WTC11 (cell line): ENCODE results near the gene NT5C3B. TPM values are rescaled to one million over a fixed set of nuclear protein-coding genes. Genes with fewer than 3 reads are reported as not detected.

Source experiments
- ATAC-seq: fragments of 200-7000 bp; cut with Tn5 transposase; 2 replicates; pipeline ENCODE4 v1.10.0; 2021; ENCODE audit warnings: mild to moderate bottlenecking, moderate library complexity
- CTCF ChIA-PET: fragments of 300-600 bp; sonication (Branson Sonifier 250); formaldehyde crosslinking; loops from one replicate; lab custom pipeline; 2021; ENCODE audit warnings: antibody characterized with exemption; lab: Charles Lee
- POLR2A ChIA-PET: fragments of 350-600 bp; sonication (Branson Sonifier 250); formaldehyde crosslinking; loops from one replicate; lab custom pipeline; 2021; ENCODE audit warnings: antibody characterized with exemption; lab: Charles Lee
- DNase-seq: peaks from one replicate; pipeline ENCODE4 v3.0.0; 2021; ENCODE audit warnings: low spot score
- H3K27ac Mint-ChIP-seq: 2 replicates; pipeline ENCODE4 v1.8.0; 2021; ENCODE audit warnings: mixed read lengths
- H3K27me3 Mint-ChIP-seq: 2 replicates; pipeline ENCODE4 v1.8.0; 2021; ENCODE audit warnings: low read depth, mild to moderate bottlenecking, moderate library complexity, mixed read lengths
- H3K36me3 Mint-ChIP-seq: 2 replicates; pipeline ENCODE4 v1.8.0; 2021; ENCODE audit warnings: mixed read lengths
- H3K4me1 Mint-ChIP-seq: 2 replicates; pipeline ENCODE4 v1.8.0; 2022; ENCODE audit warnings: mixed read lengths
- H3K4me3 Mint-ChIP-seq: 2 replicates; pipeline ENCODE4 v1.8.0; 2021; ENCODE audit warnings: mild to moderate bottlenecking, moderate library complexity, mixed read lengths
- H3K9me3 Mint-ChIP-seq: 2 replicates; pipeline ENCODE4 v1.8.0; 2021; ENCODE audit warnings: mixed read lengths
- FOXK1 ChIP-seq: sonication (generic); formaldehyde crosslinking; IDR thresholded peaks from 2 replicates; pipeline ENCODE4 v1.8.0; 2022; ENCODE audit warnings: mild to moderate bottlenecking, moderate library complexity, missing genetic modification reagents
- GABPB1 ChIP-seq: sonication (generic); formaldehyde crosslinking; IDR thresholded peaks from 2 replicates; pipeline ENCODE4 v1.8.1; 2023; ENCODE audit warnings: mild to moderate bottlenecking, missing genetic modification reagents
- GTF2I ChIP-seq: fragments of 250-450 bp; sonication (Bioruptor Pico); conservative IDR thresholded peaks from 2 replicates; pipeline ENCODE4 v1.4.0; 2021; ENCODE audit warnings: mild to moderate bottlenecking
- JAZF1 ChIP-seq: fragments of 250-450 bp; sonication (Bioruptor Pico); IDR thresholded peaks from 2 replicates; pipeline ENCODE4 v1.9.0; 2021; ENCODE audit warnings: moderate library complexity, mild to moderate bottlenecking, inconsistent platforms
- KAT7 ChIP-seq: sonication (generic); formaldehyde crosslinking; IDR thresholded peaks from 2 replicates; pipeline ENCODE4 v1.8.1; 2023; ENCODE audit warnings: missing genetic modification reagents, mild to moderate bottlenecking, borderline replicate concordance
- MXD4 ChIP-seq: fragments of 250-450 bp; sonication (Bioruptor Pico); IDR thresholded peaks from 2 replicates; pipeline ENCODE4 v1.8.0; 2021; ENCODE audit warnings: mild to moderate bottlenecking, moderate library complexity, borderline replicate concordance
- NFE2L1 ChIP-seq: sonication (generic); formaldehyde crosslinking; IDR thresholded peaks from 2 replicates; pipeline ENCODE4 v1.8.1; 2023; ENCODE audit warnings: missing genetic modification reagents
- NFYB ChIP-seq: sonication (generic); formaldehyde crosslinking; conservative IDR thresholded peaks from 2 replicates; pipeline ENCODE4 v1.8.0; 2022; ENCODE audit warnings: low read depth, missing genetic modification reagents
- NR3C1 ChIP-seq: sonication (generic); formaldehyde crosslinking; conservative IDR thresholded peaks from 2 replicates; pipeline ENCODE4 v1.8.1; 2023; ENCODE audit warnings: low read depth, mild to moderate bottlenecking, missing genetic modification reagents
- RELA ChIP-seq: sonication (generic); formaldehyde crosslinking; IDR thresholded peaks from 2 replicates; pipeline ENCODE4 v1.8.1; 2022; ENCODE audit warnings: missing genetic modification reagents, mild to moderate bottlenecking, borderline replicate concordance
- SP1 ChIP-seq: sonication (generic); formaldehyde crosslinking; conservative IDR thresholded peaks from 2 replicates; pipeline ENCODE4 v1.8.1; 2022; ENCODE audit warnings: missing genetic modification reagents
- TEAD1 ChIP-seq: sonication (generic); formaldehyde crosslinking; IDR thresholded peaks from 2 replicates; pipeline ENCODE4 v1.8.0; 2022; ENCODE audit warnings: mild to moderate bottlenecking, missing genetic modification reagents
- ZNF416 ChIP-seq: fragments of 250-450 bp; sonication (Bioruptor Pico); IDR thresholded peaks from 2 replicates; pipeline ENCODE4 v1.9.0; 2021; ENCODE audit warnings: mild to moderate bottlenecking, inconsistent platforms
- ZNF423 ChIP-seq: fragments of 250-450 bp; sonication (Bioruptor Pico); IDR thresholded peaks from 2 replicates; pipeline ENCODE4 v2.1.2; 2022; ENCODE audit warnings: mild to moderate bottlenecking, moderate library complexity
- total RNA-seq: library from RNA; stranded (reverse); gene quantifications from 3 replicates; pipeline ENCODE4 v1.2.3, GENCODE V29; 2021
- TF ChIP-seq, protein P1 (sequence below): fragments of 250-450 bp; sonication (Bioruptor Pico); IDR thresholded peaks from 2 replicates; pipeline ENCODE4 v2.1.2; 2022; ENCODE audit warnings: mild to moderate bottlenecking, moderate library complexity
- TF ChIP-seq, protein P2 (sequence below): sonication (generic); formaldehyde crosslinking; IDR thresholded peaks from 2 replicates; pipeline ENCODE4 v1.8.1; 2023; ENCODE audit warnings: mild to moderate bottlenecking, missing genetic modification reagents, moderate library complexity
- TF ChIP-seq, protein P3 (sequence below): fragments of 200-600 bp; IDR thresholded peaks from 2 replicates; pipeline ENCODE4 v1.8.0; 2022; ENCODE audit warnings: antibody characterized with exemption
- TF ChIP-seq, protein P4 (sequence below): sonication (generic); formaldehyde crosslinking; IDR thresholded peaks from 2 replicates; pipeline ENCODE4 v1.8.1; 2022; ENCODE audit warnings: mild to moderate bottlenecking, missing genetic modification reagents, moderate library complexity, borderline replicate concordance
- TF ChIP-seq, protein P5 (sequence below): sonication (generic); formaldehyde crosslinking; conservative IDR thresholded peaks from 2 replicates; pipeline ENCODE4 v1.8.1; 2023; ENCODE audit warnings: mild to moderate bottlenecking, low read depth, missing genetic modification reagents, moderate library complexity
- TF ChIP-seq, protein P6 (sequence below): fragments of 250-450 bp; sonication (Bioruptor Pico); IDR thresholded peaks from 2 replicates; pipeline ENCODE4 v1.9.0; 2021; ENCODE audit warnings: mild to moderate bottlenecking

The NT5C3B gene
- total RNA-seq, 1 experiment from 2014 or later: 58.1 TPM

DNA sequence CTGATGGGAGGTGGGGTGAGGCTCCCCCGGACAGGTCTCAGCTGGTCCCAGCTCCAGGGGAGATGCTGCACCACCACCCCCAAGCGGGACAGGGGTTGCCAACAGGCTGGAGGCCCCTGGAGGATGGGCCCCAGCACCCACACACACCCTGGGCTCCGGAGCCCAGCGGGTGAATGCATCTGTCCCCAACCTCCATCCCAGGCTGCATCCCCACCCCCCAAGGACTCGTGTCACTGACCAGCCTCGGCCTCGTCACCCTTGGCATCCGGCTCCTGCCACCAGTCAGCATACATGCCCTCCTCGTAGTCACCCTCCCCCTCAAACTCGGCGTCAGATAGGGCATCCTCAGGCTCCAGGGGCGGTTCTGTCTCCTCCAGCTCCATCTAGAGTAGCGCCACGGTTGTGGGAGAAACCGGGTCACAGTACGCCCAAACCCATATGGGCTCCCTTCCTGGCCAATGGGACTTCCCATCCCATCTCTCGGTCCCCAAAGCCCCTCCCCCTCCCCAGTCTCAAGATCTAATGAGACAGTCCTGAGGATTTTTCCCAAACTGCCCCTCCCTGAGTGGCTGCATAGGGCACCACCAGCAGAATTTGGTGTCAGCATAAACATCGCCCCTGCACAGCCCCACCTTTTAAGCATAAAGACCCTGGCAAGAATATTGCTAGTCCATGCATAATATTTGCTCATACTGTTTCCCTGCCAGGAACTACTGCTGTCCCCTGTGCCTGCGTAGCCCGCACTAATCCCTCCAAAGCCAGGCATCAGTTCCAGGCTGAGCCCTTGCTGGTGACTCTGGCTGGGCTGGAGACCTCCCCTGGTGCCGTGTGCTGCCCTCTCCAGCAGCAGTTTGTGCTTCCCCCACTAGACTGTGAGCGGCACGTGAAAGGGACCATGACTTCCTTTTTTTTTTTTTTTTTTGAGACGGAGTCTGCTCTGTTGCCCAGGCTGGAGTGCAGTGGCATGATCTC is 32.7 kb downstream of the NT5C3B start:
- no peak for ATAC-seq
- POLR2A ChIA-PET: interaction anchor here (0.6 kb wide), 1 partner anchor 70 kb away, joined by 5 read pairs; no protein-coding TSS in a partner anchor
- CTCF ChIA-PET: interaction anchor here (3.1 to 3.5 kb wide), 2 partner anchors 9 to 66 kb away, joined by 27 to 46 read pairs; partner anchors contain the start of genes FKBP10 and P3H4
- H3K4me1 Mint-ChIP-seq: peaks cover 26% of the 10 kb centered on the region
- TF ChIP-seq MXD4 (CRISPR knock-in tag) (no peak), JAZF1 (no peak)
- TF ChIP-seq, protein P1, sequence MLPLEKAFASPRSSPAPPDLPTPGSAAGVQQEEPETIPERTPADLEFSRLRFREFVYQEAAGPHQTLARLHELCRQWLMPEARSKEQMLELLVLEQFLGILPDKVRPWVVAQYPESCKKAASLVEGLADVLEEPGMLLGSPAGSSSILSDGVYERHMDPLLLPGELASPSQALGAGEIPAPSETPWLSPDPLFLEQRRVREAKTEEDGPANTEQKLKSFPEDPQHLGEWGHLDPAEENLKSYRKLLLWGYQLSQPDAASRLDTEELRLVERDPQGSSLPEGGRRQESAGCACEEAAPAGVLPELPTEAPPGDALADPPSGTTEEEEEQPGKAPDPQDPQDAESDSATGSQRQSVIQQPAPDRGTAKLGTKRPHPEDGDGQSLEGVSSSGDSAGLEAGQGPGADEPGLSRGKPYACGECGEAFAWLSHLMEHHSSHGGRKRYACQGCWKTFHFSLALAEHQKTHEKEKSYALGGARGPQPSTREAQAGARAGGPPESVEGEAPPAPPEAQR: no peak
- H3K27ac Mint-ChIP-seq: no peak overlapping the region; the same call in 1 of the 2 replicates
- no peaks in the 10 kb centered on the region for H3K9me3 Mint-ChIP-seq
- peaks cover 18% of the 10 kb centered on the region for H3K36me3 Mint-ChIP-seq
- H3K4me3 Mint-ChIP-seq: no peak overlapping the region
- H3K27me3 Mint-ChIP-seq: no peaks in the 10 kb centered on the region
- no peak for DNase-seq

DNA sequence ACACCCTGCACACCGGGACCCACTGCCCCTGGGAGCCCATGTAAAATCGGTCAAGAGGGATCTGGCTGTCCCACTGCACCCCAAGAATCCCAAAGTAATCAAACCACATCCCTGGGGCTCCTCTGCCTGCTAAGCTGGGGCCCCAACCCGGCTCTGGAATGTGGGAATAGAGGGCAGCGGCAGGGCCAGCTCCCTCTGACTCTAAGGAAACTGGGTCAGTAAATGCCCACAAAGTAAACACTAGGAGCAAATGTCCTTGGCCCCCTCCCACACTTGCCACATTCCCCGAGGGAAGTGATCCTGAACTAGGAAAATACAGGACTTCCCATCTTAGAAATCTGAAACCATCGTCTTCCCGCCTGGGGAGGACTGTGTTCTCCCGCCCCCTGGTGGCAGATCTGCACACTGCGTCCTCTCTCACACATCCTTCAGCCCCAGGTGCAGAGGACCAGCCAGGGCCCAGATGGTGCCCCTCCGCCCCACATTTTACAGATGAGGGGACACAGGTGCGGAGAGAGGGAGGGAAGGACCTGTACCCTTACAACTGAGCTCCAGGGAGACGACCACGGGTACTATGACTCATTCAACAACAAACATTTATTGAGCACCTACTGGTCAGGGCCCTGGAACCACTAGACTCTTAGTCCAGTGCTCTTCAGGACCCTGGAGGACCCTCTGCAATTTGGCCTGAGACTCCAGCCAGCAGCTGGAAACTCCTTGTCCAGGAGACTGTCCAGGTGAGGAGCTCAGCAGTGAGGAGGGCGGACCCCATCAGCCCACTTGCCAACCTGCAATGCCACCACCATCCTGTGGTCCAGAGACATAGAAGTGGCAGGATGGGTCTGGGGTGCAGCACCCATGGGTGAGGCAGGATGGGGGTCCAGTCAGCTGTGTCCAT is 34.4 kb downstream of the NT5C3B start:
- Mint-ChIP-seq H3K4me1 (peaks cover 26% of the 10 kb centered on the region), H3K36me3 (peaks cover 18% of the 10 kb centered on the region), H3K27me3 (no peaks in the 10 kb centered on the region), H3K4me3 (peak overlapping the region; percentile 66), H3K9me3 (no peaks in the 10 kb centered on the region), H3K27ac (peak overlapping the region; percentile 97)
- POLR2A ChIA-PET: interaction anchor here (1.1 to 9.9 kb wide), 2 partner anchors 16 to 24 kb away, joined by 3 to 142 read pairs; partner anchors contain the start of gene JUP
- DNase-seq: peak; percentile 94
- peak; percentile 54 for ATAC-seq
- CTCF ChIA-PET: interaction anchor here (0.7 to 10.1 kb wide), 26 partner anchors 8 to 645 kb away, joined by 3 to 252 read pairs (median 4); partner anchors contain the start of genes FKBP10, HAP1, JUP and ODAD4
- TF ChIP-seq SP1 (CRISPR knock-in tag): no peak
- TF ChIP-seq, protein P2, sequence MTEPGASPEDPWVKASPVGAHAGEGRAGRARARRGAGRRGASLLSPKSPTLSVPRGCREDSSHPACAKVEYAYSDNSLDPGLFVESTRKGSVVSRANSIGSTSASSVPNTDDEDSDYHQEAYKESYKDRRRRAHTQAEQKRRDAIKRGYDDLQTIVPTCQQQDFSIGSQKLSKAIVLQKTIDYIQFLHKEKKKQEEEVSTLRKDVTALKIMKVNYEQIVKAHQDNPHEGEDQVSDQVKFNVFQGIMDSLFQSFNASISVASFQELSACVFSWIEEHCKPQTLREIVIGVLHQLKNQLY (CRISPR knock-in tag): no peak
- TF ChIP-seq NFYB (CRISPR knock-in tag): no peak
- TF ChIP-seq RELA (CRISPR knock-in tag): 0 out of 2 replicates have a peak, but pooled peaks have one; percentile 60
- TF ChIP-seq TEAD1 (CRISPR knock-in tag): 0 out of 2 replicates have a peak, but pooled peaks have one; percentile 54
- TF ChIP-seq GABPB1 (CRISPR knock-in tag): peak; percentile 31; the same call in 1 of the 2 replicates
- peak; percentile 46; the same call in 1 of the 2 replicates for TF ChIP-seq KAT7 (CRISPR knock-in tag)
- TF ChIP-seq GTF2I: no peak
- peak; percentile 59 for TF ChIP-seq ZNF423 (CRISPR knock-in tag)
- no peak for TF ChIP-seq FOXK1 (CRISPR knock-in tag)
- no peak for TF ChIP-seq NR3C1 (CRISPR knock-in tag)
- TF ChIP-seq, protein P3, sequence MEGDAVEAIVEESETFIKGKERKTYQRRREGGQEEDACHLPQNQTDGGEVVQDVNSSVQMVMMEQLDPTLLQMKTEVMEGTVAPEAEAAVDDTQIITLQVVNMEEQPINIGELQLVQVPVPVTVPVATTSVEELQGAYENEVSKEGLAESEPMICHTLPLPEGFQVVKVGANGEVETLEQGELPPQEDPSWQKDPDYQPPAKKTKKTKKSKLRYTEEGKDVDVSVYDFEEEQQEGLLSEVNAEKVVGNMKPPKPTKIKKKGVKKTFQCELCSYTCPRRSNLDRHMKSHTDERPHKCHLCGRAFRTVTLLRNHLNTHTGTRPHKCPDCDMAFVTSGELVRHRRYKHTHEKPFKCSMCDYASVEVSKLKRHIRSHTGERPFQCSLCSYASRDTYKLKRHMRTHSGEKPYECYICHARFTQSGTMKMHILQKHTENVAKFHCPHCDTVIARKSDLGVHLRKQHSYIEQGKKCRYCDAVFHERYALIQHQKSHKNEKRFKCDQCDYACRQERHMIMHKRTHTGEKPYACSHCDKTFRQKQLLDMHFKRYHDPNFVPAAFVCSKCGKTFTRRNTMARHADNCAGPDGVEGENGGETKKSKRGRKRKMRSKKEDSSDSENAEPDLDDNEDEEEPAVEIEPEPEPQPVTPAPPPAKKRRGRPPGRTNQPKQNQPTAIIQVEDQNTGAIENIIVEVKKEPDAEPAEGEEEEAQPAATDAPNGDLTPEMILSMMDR: peak; percentile 97
- TF ChIP-seq, protein P4, sequence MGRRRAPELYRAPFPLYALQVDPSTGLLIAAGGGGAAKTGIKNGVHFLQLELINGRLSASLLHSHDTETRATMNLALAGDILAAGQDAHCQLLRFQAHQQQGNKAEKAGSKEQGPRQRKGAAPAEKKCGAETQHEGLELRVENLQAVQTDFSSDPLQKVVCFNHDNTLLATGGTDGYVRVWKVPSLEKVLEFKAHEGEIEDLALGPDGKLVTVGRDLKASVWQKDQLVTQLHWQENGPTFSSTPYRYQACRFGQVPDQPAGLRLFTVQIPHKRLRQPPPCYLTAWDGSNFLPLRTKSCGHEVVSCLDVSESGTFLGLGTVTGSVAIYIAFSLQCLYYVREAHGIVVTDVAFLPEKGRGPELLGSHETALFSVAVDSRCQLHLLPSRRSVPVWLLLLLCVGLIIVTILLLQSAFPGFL (CRISPR knock-in tag): peak; percentile 25; the same call in 1 of the 2 replicates
- TF ChIP-seq NFE2L1 (CRISPR knock-in tag): no peak
- TF ChIP-seq, protein P5, sequence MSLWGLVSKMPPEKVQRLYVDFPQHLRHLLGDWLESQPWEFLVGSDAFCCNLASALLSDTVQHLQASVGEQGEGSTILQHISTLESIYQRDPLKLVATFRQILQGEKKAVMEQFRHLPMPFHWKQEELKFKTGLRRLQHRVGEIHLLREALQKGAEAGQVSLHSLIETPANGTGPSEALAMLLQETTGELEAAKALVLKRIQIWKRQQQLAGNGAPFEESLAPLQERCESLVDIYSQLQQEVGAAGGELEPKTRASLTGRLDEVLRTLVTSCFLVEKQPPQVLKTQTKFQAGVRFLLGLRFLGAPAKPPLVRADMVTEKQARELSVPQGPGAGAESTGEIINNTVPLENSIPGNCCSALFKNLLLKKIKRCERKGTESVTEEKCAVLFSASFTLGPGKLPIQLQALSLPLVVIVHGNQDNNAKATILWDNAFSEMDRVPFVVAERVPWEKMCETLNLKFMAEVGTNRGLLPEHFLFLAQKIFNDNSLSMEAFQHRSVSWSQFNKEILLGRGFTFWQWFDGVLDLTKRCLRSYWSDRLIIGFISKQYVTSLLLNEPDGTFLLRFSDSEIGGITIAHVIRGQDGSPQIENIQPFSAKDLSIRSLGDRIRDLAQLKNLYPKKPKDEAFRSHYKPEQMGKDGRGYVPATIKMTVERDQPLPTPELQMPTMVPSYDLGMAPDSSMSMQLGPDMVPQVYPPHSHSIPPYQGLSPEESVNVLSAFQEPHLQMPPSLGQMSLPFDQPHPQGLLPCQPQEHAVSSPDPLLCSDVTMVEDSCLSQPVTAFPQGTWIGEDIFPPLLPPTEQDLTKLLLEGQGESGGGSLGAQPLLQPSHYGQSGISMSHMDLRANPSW (CRISPR knock-in tag): no peak
- TF ChIP-seq, protein P6, sequence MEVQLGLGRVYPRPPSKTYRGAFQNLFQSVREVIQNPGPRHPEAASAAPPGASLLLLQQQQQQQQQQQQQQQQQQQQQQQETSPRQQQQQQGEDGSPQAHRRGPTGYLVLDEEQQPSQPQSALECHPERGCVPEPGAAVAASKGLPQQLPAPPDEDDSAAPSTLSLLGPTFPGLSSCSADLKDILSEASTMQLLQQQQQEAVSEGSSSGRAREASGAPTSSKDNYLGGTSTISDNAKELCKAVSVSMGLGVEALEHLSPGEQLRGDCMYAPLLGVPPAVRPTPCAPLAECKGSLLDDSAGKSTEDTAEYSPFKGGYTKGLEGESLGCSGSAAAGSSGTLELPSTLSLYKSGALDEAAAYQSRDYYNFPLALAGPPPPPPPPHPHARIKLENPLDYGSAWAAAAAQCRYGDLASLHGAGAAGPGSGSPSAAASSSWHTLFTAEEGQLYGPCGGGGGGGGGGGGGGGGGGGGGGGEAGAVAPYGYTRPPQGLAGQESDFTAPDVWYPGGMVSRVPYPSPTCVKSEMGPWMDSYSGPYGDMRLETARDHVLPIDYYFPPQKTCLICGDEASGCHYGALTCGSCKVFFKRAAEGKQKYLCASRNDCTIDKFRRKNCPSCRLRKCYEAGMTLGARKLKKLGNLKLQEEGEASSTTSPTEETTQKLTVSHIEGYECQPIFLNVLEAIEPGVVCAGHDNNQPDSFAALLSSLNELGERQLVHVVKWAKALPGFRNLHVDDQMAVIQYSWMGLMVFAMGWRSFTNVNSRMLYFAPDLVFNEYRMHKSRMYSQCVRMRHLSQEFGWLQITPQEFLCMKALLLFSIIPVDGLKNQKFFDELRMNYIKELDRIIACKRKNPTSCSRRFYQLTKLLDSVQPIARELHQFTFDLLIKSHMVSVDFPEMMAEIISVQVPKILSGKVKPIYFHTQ (CRISPR knock-in tag): peak; percentile 22; the same call in 1 of the 2 replicates
- TF ChIP-seq ZNF416 (CRISPR knock-in tag): no peak
